HepG2 (cell line): ENCODE measurements around the gene IL17F.

Experiments
- CREBL2 ChIP-seq: sonication (generic); formaldehyde crosslinking; IDR thresholded peaks from 2 replicates; pipeline ENCODE4 v1.8.1; 2023; ENCODE audit warnings: missing genetic modification reagents, mild to moderate bottlenecking, borderline replicate concordance
- JUND ChIP-seq: sonication (generic); formaldehyde crosslinking; IDR thresholded peaks from 2 replicates; pipeline ENCODE4 v1.8.0; 2022; ENCODE audit warnings: mild to moderate bottlenecking, missing genetic modification reagents
- MTA3 ChIP-seq: sonication (generic); formaldehyde crosslinking; IDR thresholded peaks from 2 replicates; pipeline ENCODE4 v1.4.0; 2020; ENCODE audit warnings: missing genetic modification reagents
- RFX1 ChIP-seq: fragments of 450-650 bp; IDR thresholded peaks from 2 replicates; pipeline ENCODE4 v1.6.1; 2017
- SIN3A ChIP-seq: IDR thresholded peaks from 2 replicates; pipeline ENCODE4 v1.6.1; 2011; ENCODE audit warnings: low read depth, mild to moderate bottlenecking, control low read depth, low read length, borderline replicate concordance
- ZNF547 ChIP-seq: sonication (generic); formaldehyde crosslinking; IDR thresholded peaks from 2 replicates; pipeline ENCODE4 v1.5.1; 2020; ENCODE audit warnings: mild to moderate bottlenecking, missing genetic modification reagents
- ZXDC ChIP-seq: sonication (generic); formaldehyde crosslinking; IDR thresholded peaks from 2 replicates; pipeline ENCODE4 v1.5.0; 2020; ENCODE audit warnings: mild to moderate bottlenecking, missing genetic modification reagents

- TF ChIP-seq JUND (CRISPR knock-in tag) (no peak), CREBL2 (CRISPR knock-in tag) (no peak), SIN3A (no peak), RFX1 (no peak), ZXDC (CRISPR knock-in tag) (no peak), ZNF547 (no peak), MTA3 (no peak)
Observed at GRCh38 chr6:52293067-52293466, 48.8 kb upstream of the IL17F start.
